ENCODE results near the gene GPD1L.

GPD1L gene

GRCh38 chr3:32125012-32125411 lies 18.6 kb downstream of the GPD1L start:
- no peak for TF ChIP-seq CTCF (IDR thresholded peaks at IDR 0.05; ENCODE audit: low read depth, low read length, missing control alignments)
- DNase-seq (ENCODE audit: low read depth): no peak
- H3K4me3 ChIP-seq (ENCODE audit: low read depth, low read length): no peak overlapping the region

- H3K4me3 ChIP-seq (ENCODE audit: low read depth, low read length): no peak overlapping the region
- no peak for TF ChIP-seq CTCF (IDR thresholded peaks at IDR 0.05; ENCODE audit: low read depth, low read length, missing control alignments)
- no peak for DNase-seq (ENCODE audit: low read depth)
These were observed 20.0 kb downstream of the GPD1L start for GRCh38 chr3:32126305-32127015.

- no peak for DNase-seq (ENCODE audit: low read depth)
- TF ChIP-seq CTCF (IDR thresholded peaks at IDR 0.05; ENCODE audit: low read depth, low read length, missing control alignments): no peak
- no peak overlapping the region for H3K4me3 ChIP-seq (ENCODE audit: low read depth, low read length)
These were observed 20.9 kb downstream of the GPD1L start for GRCh38 chr3:32127219-32127826.

- no peak overlapping the region for H3K4me3 ChIP-seq (ENCODE audit: low read depth, low read length)
- DNase-seq (ENCODE audit: low read depth): no peak
- no peak for TF ChIP-seq CTCF (IDR thresholded peaks at IDR 0.05; ENCODE audit: low read depth, low read length, missing control alignments)
These were observed 22.5 kb downstream of the GPD1L start for GRCh38 chr3:32128936-32129335.

GRCh38 chr3:32129832-32130231 lies 23.4 kb downstream of the GPD1L start:
- no peak overlapping the region for H3K4me3 ChIP-seq (ENCODE audit: low read depth, low read length)
- no peak for TF ChIP-seq CTCF (IDR thresholded peaks at IDR 0.05; ENCODE audit: low read depth, low read length, missing control alignments)
- DNase-seq (ENCODE audit: low read depth): no peak

- no peak for TF ChIP-seq CTCF (IDR thresholded peaks at IDR 0.05; ENCODE audit: low read depth, low read length, missing control alignments)
- DNase-seq (ENCODE audit: low read depth): no peak
- H3K4me3 ChIP-seq (ENCODE audit: low read depth, low read length): no peak overlapping the region
These were observed 25.7 kb downstream of the GPD1L start for GRCh38 chr3:32132121-32132520.

- H3K4me3 ChIP-seq (ENCODE audit: low read depth, low read length): no peak overlapping the region
- no peak for DNase-seq (ENCODE audit: low read depth)
- no peak for TF ChIP-seq CTCF (IDR thresholded peaks at IDR 0.05; ENCODE audit: low read depth, low read length, missing control alignments)
These were observed 26.3 kb downstream of the GPD1L start for GRCh38 chr3:32132706-32133105.

Data from GM12864 (cell line).